Caco-2 (cell line): ENCODE results near the gene GFPT2. TPM values are rescaled to one million over a fixed set of nuclear protein-coding genes. Genes with fewer than 3 reads are reported as not detected.
A peak's percentile ranks its signal among the peaks of the same experiment; 100 is the strongest.

Experiments
- BruUV-seq: library from RNA; stranded (reverse); fragments of 400-500 nt; replicated peaks from 2 replicates; lab custom pipeline; 2021; lab: Mats Ljungman, UMichigan
- CTCF ChIA-PET: fragments of 300-600 bp; sonication (Branson Sonifier 250); formaldehyde crosslinking; loops from one replicate; lab custom pipeline; 2022; ENCODE audit warnings: antibody characterized with exemption; lab: Charles Lee
- POLR2A ChIA-PET: fragments of 300-600 bp; sonication (Branson Sonifier 250); formaldehyde crosslinking; loops from one replicate; lab custom pipeline; 2022; ENCODE audit warnings: antibody characterized with exemption; lab: Charles Lee
- DNase-seq, 2 experiments: peaks; one replicate each; pipeline versions ENCODE4 v3.0.0 to v3.0.0-alpha.2; 2020 to 2022
- H3K27me3 ChIP-seq: replicated peaks from 2 replicates; pipeline ENCODE4 v1.6.0; 2011; ENCODE audit warnings: low read length; ENCODE audit not compliant: control insufficient read depth, insufficient read depth
- H3K36me3 ChIP-seq: 2 replicates; pipeline ENCODE4 v1.5.1; 2011; ENCODE audit warnings: low read length; ENCODE audit not compliant: control insufficient read depth, insufficient read depth
- H3K4me1 ChIP-seq: fragments of 250-450 bp; sonication (Bioruptor Pico); 2 replicates; pipeline ENCODE4 v1.5.1; 2020; ENCODE audit warnings: mild to moderate bottlenecking
- H3K4me3 ChIP-seq: 2 replicates; pipeline ENCODE4 v1.5.1; 2011; ENCODE audit warnings: low read depth, mild to moderate bottlenecking, control low read depth, low read length
- H3K9me3 ChIP-seq: fragments of 250-450 bp; sonication (Bioruptor Pico); 2 replicates; pipeline ENCODE4 v1.5.1; 2020; ENCODE audit warnings: mild to moderate bottlenecking, moderate library complexity
- H3K27ac Mint-ChIP-seq: one replicate; pipeline ENCODE4 v1.8.0; 2022; ENCODE audit warnings: mixed read lengths; ENCODE audit not compliant: unreplicated experiment
- H3K27me3 Mint-ChIP-seq: one replicate; pipeline ENCODE4 v1.8.0; 2022; ENCODE audit warnings: mixed read lengths; ENCODE audit not compliant: insufficient read depth, unreplicated experiment
- H3K36me3 Mint-ChIP-seq: one replicate; pipeline ENCODE4 v1.8.0; 2022; ENCODE audit warnings: mild to moderate bottlenecking, mixed read lengths; ENCODE audit not compliant: insufficient read depth, unreplicated experiment
- H3K4me1 Mint-ChIP-seq: one replicate; pipeline ENCODE4 v1.8.0; 2022; ENCODE audit warnings: low read depth, mixed read lengths; ENCODE audit not compliant: unreplicated experiment
- H3K4me3 Mint-ChIP-seq: one replicate; pipeline ENCODE4 v1.8.0; 2022; ENCODE audit warnings: mild to moderate bottlenecking, moderate library complexity, mixed read lengths; ENCODE audit not compliant: unreplicated experiment
- H3K9me3 Mint-ChIP-seq: one replicate; pipeline ENCODE4 v1.8.0; 2022; ENCODE audit warnings: mixed read lengths; ENCODE audit not compliant: unreplicated experiment
- CTCF ChIP-seq, 2 experiments: fragments of 200-600 bp in 1 of 2; IDR thresholded peaks; 1 replicate in 1 of 2; 2 replicates in 1 of 2; pipeline versions ENCODE4 v1.5.1 to v1.8.0; 2011 to 2022; ENCODE audit warnings: antibody characterized with exemption in 1 of 2, control low read depth in 1 of 2, inconsistent platforms in 1 of 2, low read depth in 1 of 2, low read length in 1 of 2, mild to moderate bottlenecking in 1 of 2, moderate library complexity in 1 of 2; ENCODE audit not compliant: insufficient read depth in 1 of 2, severe bottlenecking in 1 of 2, unreplicated experiment in 1 of 2
- intact Hi-C: fragments of 100-400 bp; cut with micrococcal nuclease; formaldehyde crosslinking; loops from one replicate; pipeline ENCODE4 v1.10.0; 2022; ENCODE audit not compliant: unreplicated experiment
- total RNA-seq: library from RNA; stranded (reverse); gene quantifications from 2 replicates; pipeline ENCODE4 v1.2.3, GENCODE V29; 2022

The GFPT2 gene
- total RNA-seq, 1 experiment from 2014 or later, result 1.6 TPM

- no peaks in the 10 kb centered on the region for H3K9me3 Mint-ChIP-seq
- POLR2A ChIA-PET, result interaction anchor here (0.7 to 1.0 kb wide), 2 partner anchors 15 to 159 kb away, joined by 3 to 4 read pairs; no protein-coding TSS in a partner anchor
- no peaks in the 10 kb centered on the region for H3K27me3 ChIP-seq
- H3K27me3 Mint-ChIP-seq, result peaks cover 3% of the 10 kb centered on the region
- H3K4me1 ChIP-seq, result no peaks in the 10 kb centered on the region
- intact Hi-C loops, result loop anchor here (1.0 to 2.0 kb wide), 2 partner anchors 35 to 142 kb away; no protein-coding TSS in a partner anchor
- DNase-seq, result peak; percentile 82 to 84
- H3K36me3 ChIP-seq, result no peaks in the 10 kb centered on the region
- no peak overlapping the region for H3K27ac Mint-ChIP-seq
- H3K4me3 Mint-ChIP-seq, result no peak overlapping the region
- H3K9me3 ChIP-seq, result no peaks in the 10 kb centered on the region
- peak; percentile 82 to 91 for TF ChIP-seq CTCF (IDR thresholded peaks at IDR 0.05; ENCODE audit: insufficient read depth in 1 of 2, low read depth in 1 of 2, low read length in 1 of 2, severe bottlenecking in 1 of 2, unreplicated experiment in 1 of 2)
- CTCF ChIA-PET, result interaction anchor here (0.6 to 1.9 kb wide), 22 partner anchors 10 to 720 kb away, joined by 3 to 19 read pairs (median 4); partner anchors contain the start of genes MAPK9 and RASGEF1C
- H3K4me1 Mint-ChIP-seq, result no peaks in the 10 kb centered on the region
- no peak overlapping the region for H3K4me3 ChIP-seq
- no TSS peak for BruUV-seq
- H3K36me3 Mint-ChIP-seq, result no peaks in the 10 kb centered on the region
Measured at GRCh38 chr5:180328296-180329137, 24.6 kb downstream of the GFPT2 start.

GRCh38 chr5:180326989-180327565 is 26.1 kb downstream of the GFPT2 start:
- Histone ChIP-seq H3K4me3 (no peak overlapping the region), H3K27me3 (no peaks in the 10 kb centered on the region), H3K4me1 (no peaks in the 10 kb centered on the region), H3K36me3 (no peaks in the 10 kb centered on the region), H3K9me3 (no peaks in the 10 kb centered on the region)
- Mint-ChIP-seq H3K4me3 (no peak overlapping the region), H3K9me3 (no peaks in the 10 kb centered on the region), H3K36me3 (no peaks in the 10 kb centered on the region), H3K27me3 (peaks cover 3% of the 10 kb centered on the region), H3K4me1 (no peaks in the 10 kb centered on the region), H3K27ac (no peak overlapping the region)
- TF ChIP-seq CTCF (IDR thresholded peaks at IDR 0.05; ENCODE audit: insufficient read depth in 1 of 2, low read depth in 1 of 2, low read length in 1 of 2, severe bottlenecking in 1 of 2, unreplicated experiment in 1 of 2), result no peak
- ChIA-PET CTCF (no interaction called here), POLR2A (no interaction called here)
- BruUV-seq, result no TSS peak
- intact Hi-C loops, result no loop called here
- DNase-seq, result no peak

- H3K4me3 ChIP-seq, result no peak overlapping the region
- ChIA-PET POLR2A (interaction anchor here (1.2 kb wide), 1 partner anchor 11 kb away, joined by 5 read pairs; no protein-coding TSS in a partner anchor), CTCF (interaction anchor here (1.1 to 1.8 kb wide), 4 partner anchors 9 to 202 kb away, joined by 3 to 7 read pairs (median 4); no protein-coding TSS in a partner anchor)
- Mint-ChIP-seq H3K9me3 (no peaks in the 10 kb centered on the region), H3K4me3 (no peak overlapping the region), H3K36me3 (no peaks in the 10 kb centered on the region), H3K27ac (no peak overlapping the region), H3K27me3 (no peaks in the 10 kb centered on the region), H3K4me1 (no peaks in the 10 kb centered on the region)
- BruUV-seq, result no TSS peak
- intact Hi-C loops, result no loop called here
- H3K36me3 ChIP-seq, result no peaks in the 10 kb centered on the region
- H3K27me3 ChIP-seq, result no peaks in the 10 kb centered on the region
- TF ChIP-seq CTCF (IDR thresholded peaks at IDR 0.05; ENCODE audit: insufficient read depth in 1 of 2, low read depth in 1 of 2, low read length in 1 of 2, severe bottlenecking in 1 of 2, unreplicated experiment in 1 of 2), result no peak
- H3K4me1 ChIP-seq, result no peaks in the 10 kb centered on the region
- no peak for DNase-seq
- H3K9me3 ChIP-seq, result no peaks in the 10 kb centered on the region
Measured at GRCh38 chr5:180324601-180324950, 28.6 kb downstream of the GFPT2 start.
